ENCODE data around the gene DOCK3. TPM values are rescaled to one million over a fixed set of nuclear protein-coding genes. Genes with fewer than 3 reads are reported as not detected.

DOCK3 gene
- total and polyA plus RNA-seq, 2 donors from 2014 or later = 0.49 to 0.54 TPM

- DNase-seq (no peak), FAIRE-seq (no peak)
- H3K9ac ChIP-seq (ENCODE audit: low read length in 3 of 3) = no peak overlapping the region
- H3K36me3 ChIP-seq (ENCODE audit: control insufficient read depth in 2 of 3, insufficient read depth in 3 of 3, low read length in 3 of 3) = no peaks in the 10 kb centered on the region
- no peaks in the 10 kb centered on the region for H3K9me3 ChIP-seq (ENCODE audit: control insufficient read depth in 2 of 3, insufficient read depth in 1 of 3, low read length in 3 of 3)
- H3K4me3 ChIP-seq (ENCODE audit: low read length in 3 of 3) = no peak overlapping the region
- H3K4me1 ChIP-seq (ENCODE audit: control insufficient read depth in 2 of 3, insufficient read depth in 2 of 3, low read depth in 1 of 3, low read length in 3 of 3) = no peaks in the 10 kb centered on the region
- no peaks in the 10 kb centered on the region for H3K27me3 ChIP-seq (ENCODE audit: control insufficient read depth, insufficient read depth, low read length)
- no peak overlapping the region for H3K27ac ChIP-seq (ENCODE audit: low read depth in 2 of 2, low read length in 2 of 2)
- intact Hi-C loops (cut with DNase I) = no loop called here
- no peak for TF ChIP-seq CTCF (IDR thresholded peaks at IDR 0.05; ENCODE audit: borderline replicate concordance, extremely low read depth, insufficient read depth)
Observed at GRCh38 chr3:51279448-51279847, 604.7 kb downstream of the DOCK3 start.

GRCh38 chr3:51280176-51280575, 605.4 kb downstream of the DOCK3 start:
- H3K27me3 ChIP-seq (ENCODE audit: control insufficient read depth, insufficient read depth, low read length) = no peaks in the 10 kb centered on the region
- FAIRE-seq = no peak
- no peak for TF ChIP-seq CTCF (IDR thresholded peaks at IDR 0.05; ENCODE audit: borderline replicate concordance, extremely low read depth, insufficient read depth)

GRCh38 chr3:51282931-51283330, 608.2 kb downstream of the DOCK3 start:
- H3K9ac ChIP-seq (ENCODE audit: low read length in 3 of 3) = no peak overlapping the region
- intact Hi-C loops (cut with DNase I) = no loop called here

More at GRCh38 chr3:51280176-51280575, 605.4 kb downstream of the DOCK3 start:
- intact Hi-C loops (cut with DNase I) = no loop called here
- DNase-seq = no peak
- Histone ChIP-seq H3K36me3 (ENCODE audit: control insufficient read depth in 2 of 3, insufficient read depth in 3 of 3, low read length in 3 of 3) (no peaks in the 10 kb centered on the region), H3K4me1 (ENCODE audit: control insufficient read depth in 2 of 3, insufficient read depth in 2 of 3, low read depth in 1 of 3, low read length in 3 of 3) (no peaks in the 10 kb centered on the region), H3K27ac (ENCODE audit: low read depth in 2 of 2, low read length in 2 of 2) (no peak overlapping the region), H3K4me3 (ENCODE audit: low read length in 3 of 3) (no peak overlapping the region), H3K9me3 (ENCODE audit: control insufficient read depth in 2 of 3, insufficient read depth in 1 of 3, low read length in 3 of 3) (no peaks in the 10 kb centered on the region), H3K9ac (ENCODE audit: low read length in 3 of 3) (no peak overlapping the region)

More at GRCh38 chr3:51282931-51283330, 608.2 kb downstream of the DOCK3 start:
- H3K27me3 ChIP-seq (ENCODE audit: control insufficient read depth, insufficient read depth, low read length) = no peaks in the 10 kb centered on the region
- H3K36me3 ChIP-seq (ENCODE audit: control insufficient read depth in 2 of 3, insufficient read depth in 3 of 3, low read length in 3 of 3) = no peaks in the 10 kb centered on the region
- H3K4me3 ChIP-seq (ENCODE audit: low read length in 3 of 3) = no peak overlapping the region
- FAIRE-seq = no peak
- no peak for TF ChIP-seq CTCF (IDR thresholded peaks at IDR 0.05; ENCODE audit: borderline replicate concordance, extremely low read depth, insufficient read depth)
- DNase-seq = no peak
- no peak overlapping the region for H3K27ac ChIP-seq (ENCODE audit: low read depth in 2 of 2, low read length in 2 of 2)
- H3K9me3 ChIP-seq (ENCODE audit: control insufficient read depth in 2 of 3, insufficient read depth in 1 of 3, low read length in 3 of 3) = peaks cover 0 to 4% (median 0%) of the 10 kb centered on the region in 3 donors
- no peaks in the 10 kb centered on the region for H3K4me1 ChIP-seq (ENCODE audit: control insufficient read depth in 2 of 3, insufficient read depth in 2 of 3, low read depth in 1 of 3, low read length in 3 of 3)

Data from kidney (tissue), 14 donors.